ENCODE data around the gene SYT1.

- TF ChIP-seq MAZ (IDR thresholded peaks at IDR 0.05; ENCODE audit: borderline replicate concordance, low read depth, low read length) = no peak
- TF ChIP-seq CTCF (conservative IDR thresholded peaks at IDR 0.05; ENCODE audit: low read depth, low read length) = no peak
Observed at GRCh38 chr12:79309039-79309438, 444.5 kb downstream of the SYT1 start.
